GM21529 (cell line): ENCODE measurements around the gene PPARG.

Source experiments
- ATAC-seq: cut with Tn5 transposase; IDR thresholded peaks from one replicate; pipeline ENCODE4 v1.9.1; 2021; ENCODE audit not compliant: unreplicated experiment

PPARG gene

GRCh38 chr3:12342151-12342550 is 53.3 kb downstream of the PPARG start:
- no peak for ATAC-seq

- ATAC-seq: no peak
Measured at GRCh38 chr3:12343047-12343501, 54.2 kb downstream of the PPARG start.

GRCh38 chr3:12345141-12345561 is 56.3 kb downstream of the PPARG start:
- ATAC-seq: no peak

- ATAC-seq: no peak
Measured at GRCh38 chr3:12345584-12346494, 57.0 kb downstream of the PPARG start.

- no peak for ATAC-seq
Measured at GRCh38 chr3:12347301-12347700, 58.4 kb downstream of the PPARG start.

- ATAC-seq: no peak
Measured at GRCh38 chr3:12349895-12350811, 61.3 kb downstream of the PPARG start.

GRCh38 chr3:12351145-12351544 is 62.3 kb downstream of the PPARG start:
- no peak for ATAC-seq

- ATAC-seq: no peak
Measured at GRCh38 chr3:12352253-12352652, 63.4 kb downstream of the PPARG start.

GRCh38 chr3:12352755-12353154 is 63.9 kb downstream of the PPARG start:
- ATAC-seq: no peak

- ATAC-seq: no peak
Measured at GRCh38 chr3:12353796-12354525, 65.1 kb downstream of the PPARG start.

- no peak for ATAC-seq
Measured at GRCh38 chr3:12356175-12356574, 67.3 kb downstream of the PPARG start.

GRCh38 chr3:12356996-12357395 is 68.1 kb downstream of the PPARG start:
- no peak for ATAC-seq

- no peak for ATAC-seq
Measured at GRCh38 chr3:12357456-12357855, 68.6 kb downstream of the PPARG start.

GRCh38 chr3:12363397-12364195 is 74.7 kb downstream of the PPARG start:
- no peak for ATAC-seq

GRCh38 chr3:12367346-12367745 is 78.5 kb downstream of the PPARG start:
- no peak for ATAC-seq

- no peak for ATAC-seq
Measured at GRCh38 chr3:12369029-12369428, 80.2 kb downstream of the PPARG start.

GRCh38 chr3:12369598-12369997 is 80.7 kb downstream of the PPARG start:
- ATAC-seq: no peak

GRCh38 chr3:12370758-12371157 is 81.9 kb downstream of the PPARG start:
- ATAC-seq: no peak

GRCh38 chr3:12371525-12372140 is 82.8 kb downstream of the PPARG start:
- no peak for ATAC-seq
